NCI-H82 treated with DMSO at 0.1 percent for 48 hours (cell line): Measurements from ENCODE around the gene KIRREL3.
A peak's percentile ranks its signal among the peaks of the same experiment; 100 is the strongest.

Experiments
- DNase-seq: peaks from one replicate; lab custom pipeline; 2025; ENCODE audit not compliant: unreplicated experiment; lab: John Stamatoyannopoulos, UW

KIRREL3 gene

DNA sequence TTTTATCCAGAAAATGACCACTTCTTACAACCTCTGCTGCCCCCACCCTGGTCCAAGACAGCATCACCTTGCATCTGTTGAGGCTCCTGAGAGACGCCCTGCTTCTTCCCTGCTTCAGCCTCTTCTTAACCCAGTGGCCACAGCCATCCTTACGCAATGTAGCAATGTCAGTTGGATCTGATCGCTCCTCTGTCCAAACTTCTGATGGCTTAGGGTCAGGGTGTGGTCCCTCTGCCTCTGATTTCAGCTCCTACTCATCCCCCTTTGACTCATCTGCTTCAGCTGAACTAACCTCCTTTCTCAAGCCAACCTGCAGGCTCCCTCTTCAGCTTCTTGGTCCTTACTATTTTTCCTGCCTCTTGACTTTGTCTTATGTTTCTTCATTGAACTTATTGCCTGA, 280.8 kb downstream of the KIRREL3 start:
- no peak for DNase-seq

DNA sequence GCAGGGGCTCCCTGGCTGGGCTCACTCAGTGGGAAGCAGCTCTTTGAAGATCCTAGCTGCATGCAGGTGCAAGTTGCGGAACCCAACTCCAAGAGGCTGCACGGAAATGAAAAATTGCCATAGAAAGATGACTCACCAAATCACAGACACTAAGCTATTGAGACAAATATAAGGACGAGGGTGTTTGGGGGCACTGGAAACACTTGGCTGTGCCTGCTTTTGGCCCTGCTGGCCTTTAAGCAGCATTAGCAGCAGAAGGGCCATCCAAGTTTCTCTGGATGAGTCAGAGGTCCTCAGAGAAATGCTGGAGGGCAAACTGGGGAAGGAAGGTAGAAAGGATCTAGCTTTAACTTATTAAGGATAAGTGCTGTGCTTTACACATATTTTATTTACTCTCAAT, 282.3 kb downstream of the KIRREL3 start:
- no peak for DNase-seq

DNA sequence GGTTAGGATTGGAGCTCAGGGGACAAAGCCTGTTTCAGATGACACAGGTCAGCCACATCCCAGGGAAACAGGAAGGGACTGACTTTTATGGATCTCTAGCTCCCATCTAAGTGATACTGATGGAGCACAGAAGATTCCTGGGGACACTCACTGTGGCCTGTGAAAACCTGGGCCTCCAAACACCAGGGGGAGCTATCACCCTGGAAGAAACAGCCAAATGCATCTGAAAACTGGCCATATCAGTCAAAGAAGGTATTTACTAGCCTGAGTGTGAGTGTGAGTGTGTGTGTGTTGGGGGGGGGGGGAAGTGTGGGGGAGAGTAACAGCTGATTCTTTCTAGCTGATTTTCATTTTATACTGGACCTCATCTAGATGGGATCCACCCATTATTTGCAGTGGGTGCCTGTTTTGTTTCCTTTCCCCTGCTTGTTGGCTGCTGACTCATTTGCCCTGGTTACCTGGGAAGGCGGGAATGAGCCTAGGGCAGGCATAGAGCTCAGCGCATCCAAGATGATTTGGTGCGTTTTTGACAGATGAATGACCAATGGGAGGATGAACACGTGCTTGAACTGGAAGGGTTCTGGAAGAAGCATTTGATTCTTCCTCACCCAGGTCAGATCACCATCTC, 284.0 kb downstream of the KIRREL3 start:
- peak; percentile 41 for DNase-seq

DNA sequence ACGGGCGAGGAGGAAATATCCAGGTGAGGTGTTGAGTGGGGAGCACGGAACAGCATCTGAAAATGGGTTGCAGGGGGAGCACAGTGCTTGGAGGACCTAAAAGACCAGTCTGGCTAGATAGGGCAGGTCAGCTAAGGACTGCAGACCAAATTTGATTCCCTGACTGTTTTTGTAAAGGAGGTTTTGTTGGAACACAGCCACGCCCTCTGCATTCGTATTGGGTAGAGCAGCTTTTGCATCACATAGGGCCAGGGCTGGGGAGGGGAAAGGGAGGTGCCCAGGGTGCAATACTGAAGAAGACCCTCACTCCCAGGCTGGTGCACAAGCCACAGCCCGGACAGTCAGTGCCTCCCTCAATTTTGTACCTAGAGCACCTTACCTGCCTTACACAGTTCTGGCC, 286.8 kb downstream of the KIRREL3 start:
- DNase-seq = no peak

DNA sequence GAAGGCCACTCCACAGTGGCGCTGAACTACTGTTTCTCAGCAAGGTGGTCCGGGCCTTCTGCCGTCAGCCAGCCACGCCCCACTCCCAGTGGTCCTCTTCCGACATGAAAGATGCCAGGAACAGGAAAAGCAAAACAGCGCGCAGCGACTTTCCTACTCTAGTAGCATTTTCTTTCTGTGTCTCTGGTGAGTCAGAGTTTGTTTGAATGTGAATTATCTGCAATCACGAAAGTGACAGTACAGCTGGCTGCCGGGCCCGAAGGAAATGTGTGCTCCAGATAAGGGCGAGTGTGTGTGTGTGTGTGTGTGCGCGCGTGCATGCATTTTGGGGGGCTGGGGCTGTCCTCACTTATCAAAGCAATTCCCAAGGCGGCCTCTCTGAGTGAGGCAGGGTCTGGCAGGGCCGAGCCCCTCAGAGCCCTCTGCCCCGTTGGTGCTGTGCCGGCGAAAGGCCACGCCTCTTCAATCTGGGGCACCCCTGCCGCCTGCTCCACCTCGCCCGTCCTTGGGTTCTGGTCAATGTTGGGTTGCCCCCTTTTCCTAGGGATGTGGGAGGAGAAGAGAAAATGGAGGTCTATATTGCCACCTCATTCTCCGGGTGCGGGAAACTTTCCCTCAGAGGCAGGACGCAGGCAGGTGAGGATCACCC, 288.5 kb downstream of the KIRREL3 start:
- no peak for DNase-seq

DNA sequence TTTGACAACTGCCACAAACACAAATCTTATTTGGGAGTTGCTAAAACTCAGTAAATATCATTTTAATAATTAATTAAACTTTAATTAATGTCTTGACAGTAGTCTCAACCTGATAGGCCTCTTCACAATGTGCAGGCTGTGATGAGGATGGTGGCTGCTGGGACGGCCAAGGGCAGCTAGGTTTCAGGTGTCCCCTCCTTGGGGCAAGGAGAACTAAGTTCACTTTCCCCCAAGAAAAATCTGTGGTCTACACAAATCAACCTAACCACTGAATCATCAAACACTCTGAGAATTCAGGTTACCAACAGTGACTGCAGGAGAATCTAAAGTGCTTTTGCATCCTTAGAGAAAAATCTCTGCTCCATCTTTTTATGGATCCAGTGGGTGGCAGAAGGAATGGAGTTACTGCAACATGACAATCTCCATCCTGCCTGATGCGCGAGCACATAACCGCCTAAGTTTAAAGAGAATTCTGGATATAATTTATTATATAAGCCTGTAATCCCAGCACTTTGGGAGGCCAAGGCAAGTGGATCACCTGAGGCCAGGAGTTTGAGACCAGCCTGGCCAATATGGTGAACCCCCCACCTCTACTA, 289.7 kb downstream of the KIRREL3 start:
- DNase-seq = no peak

DNA sequence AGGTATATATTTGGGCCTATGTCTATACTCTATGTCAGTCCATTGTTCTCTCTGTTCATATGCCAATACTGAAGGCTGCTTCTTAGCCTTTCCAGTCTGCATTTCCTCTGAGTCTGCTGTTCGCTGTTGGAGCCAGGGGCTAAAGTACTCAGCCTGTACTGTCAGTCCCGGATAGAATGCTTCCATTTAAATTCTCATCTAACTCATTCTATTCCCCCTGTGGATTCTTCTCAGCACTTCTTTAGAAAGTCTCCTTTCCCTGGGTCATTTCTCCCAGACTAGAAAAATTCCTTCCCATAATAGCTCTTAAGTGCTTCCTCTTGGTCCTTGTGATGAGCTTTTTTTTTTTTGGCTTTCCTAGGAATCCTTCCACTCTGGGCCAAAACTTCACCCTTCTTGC, 293.1 kb downstream of the KIRREL3 start:
- DNase-seq = no peak

DNA sequence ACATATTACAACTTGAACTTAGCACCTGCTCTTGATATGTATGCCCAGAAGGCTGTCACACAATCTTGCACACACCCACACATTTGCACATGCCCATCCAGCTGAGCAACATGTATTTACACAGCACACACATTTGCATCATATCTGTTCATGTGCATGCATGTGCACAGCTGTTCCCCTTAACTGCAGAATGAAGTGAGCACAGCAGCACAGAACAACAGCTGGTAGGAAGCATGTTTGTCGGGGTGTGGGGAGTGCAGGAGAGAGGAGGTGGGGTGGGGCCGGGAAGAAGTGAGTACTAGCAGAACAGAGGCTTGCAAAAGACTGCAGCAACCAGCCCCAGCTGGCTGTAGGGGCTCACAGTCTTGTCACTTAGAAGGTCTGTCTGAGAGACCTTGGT, 296.5 kb downstream of the KIRREL3 start:
- DNase-seq = no peak

DNA sequence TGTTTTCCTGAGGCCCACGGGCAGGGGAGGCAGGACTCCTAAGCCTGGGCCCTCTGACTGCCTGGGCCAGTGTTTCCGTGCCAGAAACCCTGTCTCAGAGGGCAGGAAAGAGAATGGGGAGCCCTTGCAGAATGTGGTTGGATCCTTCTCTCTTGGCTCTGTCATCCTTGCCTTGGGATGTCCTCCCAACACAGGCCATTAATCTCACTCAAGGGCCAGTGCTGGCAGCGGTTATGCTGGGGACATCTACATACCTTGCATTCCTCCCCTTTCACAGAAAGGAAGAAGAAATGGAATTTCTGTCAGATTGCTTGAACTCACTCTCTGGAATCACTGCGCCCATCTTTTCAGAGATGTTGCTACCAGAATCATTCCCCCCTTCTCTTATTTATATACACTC, 296.9 kb downstream of the KIRREL3 start:
- DNase-seq = no peak

DNA sequence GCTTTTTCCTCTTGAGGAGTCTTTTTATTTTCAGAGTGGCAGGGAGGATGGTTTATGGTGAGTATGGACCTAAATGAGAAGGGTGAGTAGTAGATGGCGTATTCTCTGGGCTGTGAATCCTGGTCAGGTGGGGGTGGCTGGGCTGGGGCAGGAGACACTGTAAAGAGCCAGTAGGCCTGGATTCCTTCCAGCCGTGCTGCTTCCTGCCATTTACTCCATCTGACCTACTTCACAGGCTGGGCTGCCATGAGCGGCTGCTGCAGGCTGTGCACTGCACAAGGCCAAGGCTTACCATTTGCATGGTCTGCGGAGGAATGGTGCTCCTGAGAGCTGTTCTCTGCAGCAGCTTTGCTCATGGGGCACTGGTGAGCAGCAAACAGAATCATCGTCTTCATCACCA, 297.6 kb downstream of the KIRREL3 start:
- DNase-seq = no peak

DNA sequence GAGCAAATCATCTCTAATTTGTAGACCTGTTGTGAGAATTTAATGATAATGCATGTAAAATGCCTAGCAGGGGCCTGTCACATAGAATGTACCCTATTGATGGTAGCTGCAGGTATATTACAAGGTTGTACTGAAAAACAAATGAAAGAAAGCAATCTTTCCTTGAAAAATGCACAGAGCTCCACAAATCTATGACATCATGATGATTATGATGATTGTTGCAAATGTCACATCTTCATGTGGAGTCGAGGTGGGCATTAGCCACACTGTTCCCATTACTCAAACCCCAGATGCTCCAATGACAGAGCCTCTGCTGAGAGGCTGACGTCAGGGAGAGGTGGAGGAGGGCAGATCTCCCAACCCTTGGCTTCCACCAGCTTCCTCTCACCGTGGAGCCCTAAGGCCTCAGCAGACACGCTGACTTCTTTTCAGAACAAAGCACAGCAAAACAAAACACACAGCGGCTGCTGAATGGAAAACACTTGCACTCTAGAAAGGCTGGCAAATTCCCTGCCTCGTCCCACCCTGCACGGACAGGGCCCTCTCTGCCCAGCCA, 298.3 kb downstream of the KIRREL3 start:
- no peak for DNase-seq

DNA sequence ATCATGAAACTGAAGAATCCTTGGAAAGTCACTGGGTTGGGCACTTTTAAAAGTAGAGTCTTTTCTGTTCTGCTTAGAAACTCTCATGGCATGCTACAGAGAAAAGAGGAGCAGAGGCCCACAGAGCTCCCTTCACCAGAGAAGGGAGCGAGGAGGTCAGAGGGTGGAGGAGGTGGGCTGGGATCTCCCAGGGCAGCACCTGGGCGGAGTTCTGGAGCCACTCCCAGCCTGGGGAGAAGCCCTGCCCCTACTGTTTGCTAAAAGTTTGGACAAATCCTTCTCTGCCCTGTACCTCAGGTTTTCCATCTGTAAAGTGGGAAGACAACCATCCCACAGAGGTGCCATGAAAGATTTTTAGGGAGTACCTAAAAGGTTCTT, 299.1 kb downstream of the KIRREL3 start:
- no peak for DNase-seq

DNA sequence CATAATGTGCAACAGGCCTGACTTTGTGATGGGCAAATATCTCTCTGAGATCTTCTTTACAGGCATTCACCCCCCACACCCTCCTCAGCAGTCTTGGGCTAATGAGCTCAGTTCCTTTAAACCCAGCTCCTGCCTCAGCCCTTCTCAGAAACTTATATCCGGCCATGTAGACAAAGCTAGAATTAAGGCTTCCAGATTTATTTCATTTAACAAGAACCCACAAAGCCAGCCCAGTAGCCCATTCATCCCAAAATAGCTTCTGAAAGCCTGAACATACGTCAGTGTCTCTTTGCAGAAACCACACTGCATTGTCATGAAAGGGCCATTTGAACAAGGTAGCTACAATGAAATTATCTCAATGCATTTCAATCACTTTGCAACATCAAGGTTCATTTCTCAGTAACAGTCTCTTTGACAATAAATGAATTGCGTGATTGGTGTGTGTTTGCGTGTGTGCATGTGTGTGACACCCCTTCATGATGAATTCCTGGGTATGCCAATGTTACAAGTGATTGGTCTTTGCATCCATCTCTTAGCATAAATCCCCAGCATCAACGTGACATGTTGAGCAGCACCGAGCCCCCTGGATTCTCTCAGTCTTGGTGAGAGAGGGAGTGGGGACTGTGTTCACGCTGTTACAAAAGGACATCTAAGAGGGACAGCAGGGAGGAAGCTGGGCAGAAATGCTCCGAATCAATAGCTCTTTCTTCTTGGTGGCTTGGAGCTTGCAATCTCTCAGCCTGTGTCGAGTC, 299.6 kb downstream of the KIRREL3 start:
- DNase-seq = no peak

DNA sequence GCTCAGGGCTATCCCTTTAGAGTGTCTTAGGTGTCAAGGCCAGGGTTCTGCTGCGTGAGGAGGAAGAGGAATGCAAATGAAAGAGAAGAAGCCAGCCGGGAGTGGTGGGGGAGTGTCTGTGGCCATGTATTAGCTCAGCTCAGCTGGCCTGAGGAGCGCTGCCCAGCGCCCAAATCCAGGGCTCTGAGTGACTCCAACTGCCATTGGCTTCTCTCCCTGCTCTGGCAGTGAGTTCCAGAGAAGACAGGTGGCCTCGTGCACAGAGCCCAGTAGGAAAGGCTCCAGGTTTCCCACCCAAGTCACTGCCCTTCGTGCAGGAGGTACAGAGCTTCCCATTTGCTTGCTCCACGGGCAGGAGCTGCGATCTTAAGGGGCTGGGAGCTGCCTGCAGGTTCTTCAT, 302.0 kb downstream of the KIRREL3 start:
- no peak for DNase-seq

DNA sequence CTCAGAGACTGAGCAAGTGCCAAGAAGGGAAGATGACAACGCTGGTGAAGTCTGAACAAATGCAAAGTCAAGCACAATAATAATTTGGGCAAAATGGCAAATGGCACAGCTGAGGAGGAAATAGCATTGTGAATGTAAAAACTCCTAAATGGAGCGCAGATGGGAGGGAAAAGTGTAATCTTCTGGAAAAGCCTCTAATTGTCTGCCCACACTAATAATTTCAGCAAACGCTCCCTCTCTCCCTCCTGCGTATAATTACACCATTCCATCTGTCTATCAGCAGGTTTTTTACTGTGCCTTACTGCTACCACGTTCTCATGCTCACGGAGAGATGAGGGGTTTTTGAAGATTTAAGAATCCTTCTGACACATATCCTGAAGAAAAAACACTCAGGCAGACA, 302.6 kb downstream of the KIRREL3 start:
- DNase-seq = peak; percentile 41

DNA sequence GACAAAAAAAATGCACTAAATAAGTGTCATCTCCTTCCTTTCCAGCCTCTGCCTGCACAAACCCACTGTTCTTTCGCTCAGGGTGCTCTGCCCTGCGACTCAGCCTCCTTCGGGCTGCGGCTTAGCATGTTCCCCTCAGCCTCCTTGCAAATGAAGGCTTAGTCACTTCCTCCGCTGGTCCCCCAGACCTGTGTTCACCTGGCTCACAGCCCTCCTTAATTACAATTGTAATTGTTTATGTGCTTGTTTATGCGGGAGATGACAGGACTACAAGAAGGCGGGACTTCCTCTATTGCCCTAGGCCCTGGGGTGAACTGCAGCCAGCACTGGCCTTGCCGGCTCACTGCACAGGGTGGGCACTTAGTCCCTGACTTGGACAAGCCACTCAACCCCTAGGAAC, 303.6 kb downstream of the KIRREL3 start:
- no peak for DNase-seq

DNA sequence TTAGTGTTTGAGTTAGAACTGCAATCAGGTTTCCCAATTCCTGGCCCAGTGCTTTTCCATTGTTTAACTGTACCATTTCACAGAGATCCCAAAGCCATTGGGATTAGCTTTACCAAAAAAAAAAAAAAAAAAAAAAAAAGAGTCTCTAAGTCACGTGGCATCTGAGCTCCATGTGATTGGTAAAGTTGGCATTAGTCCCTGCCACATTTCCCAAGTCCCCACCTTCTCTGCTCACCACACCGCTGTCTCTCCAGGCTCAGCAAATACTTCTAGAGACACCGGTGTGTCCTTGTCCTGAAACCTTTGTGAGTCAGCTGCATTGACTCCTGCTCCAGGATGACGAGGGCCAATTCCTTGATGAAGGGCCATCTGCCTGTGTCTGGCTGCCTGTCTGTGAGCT, 305.3 kb downstream of the KIRREL3 start:
- DNase-seq = no peak

DNA sequence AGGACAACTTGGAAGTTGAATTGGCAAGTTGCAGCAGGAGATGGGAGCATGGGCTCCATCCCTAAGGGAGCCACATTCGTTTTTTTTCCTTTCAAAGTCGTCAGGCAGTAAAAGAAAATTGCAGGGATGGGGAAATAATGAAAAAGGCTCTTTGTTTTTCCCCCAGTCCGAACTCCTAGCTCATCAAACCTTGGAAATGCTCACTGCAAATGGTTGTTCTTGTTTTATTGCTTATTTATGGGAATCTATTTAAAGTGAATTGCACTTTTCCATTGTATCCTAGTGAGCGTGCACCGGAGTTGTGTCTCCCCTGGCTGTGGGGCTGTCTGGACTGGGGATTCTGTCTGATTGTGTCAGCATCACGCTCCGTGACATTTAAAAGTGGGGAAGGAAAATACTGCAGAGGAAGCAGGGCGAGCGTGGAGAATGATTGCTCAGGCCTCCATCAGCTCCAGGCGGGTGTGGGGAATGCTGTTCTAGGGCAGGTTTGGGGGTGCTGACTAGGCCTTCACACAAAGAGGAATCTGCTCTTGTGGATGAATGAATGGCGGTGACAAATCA, 306.4 kb downstream of the KIRREL3 start:
- DNase-seq = no peak

DNA sequence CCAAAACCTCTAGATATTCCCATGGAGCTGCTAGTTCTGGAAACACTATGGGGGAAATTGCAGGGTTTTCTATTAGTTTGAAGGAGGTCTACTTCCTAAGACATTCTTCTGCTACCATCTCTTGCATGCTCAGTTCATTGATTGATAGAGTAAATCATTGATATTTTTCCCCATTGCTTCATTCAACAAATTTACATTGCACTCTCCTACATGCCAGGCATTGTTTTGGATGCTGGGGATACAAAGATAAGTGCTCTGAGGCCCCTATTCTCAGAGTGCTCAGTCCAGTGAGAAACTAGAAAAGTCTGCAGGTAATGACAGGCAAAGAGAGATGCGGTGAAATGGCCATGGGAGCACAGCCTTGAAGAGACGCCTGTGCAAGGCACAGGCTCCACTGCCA, 313.1 kb downstream of the KIRREL3 start:
- DNase-seq = no peak

DNA sequence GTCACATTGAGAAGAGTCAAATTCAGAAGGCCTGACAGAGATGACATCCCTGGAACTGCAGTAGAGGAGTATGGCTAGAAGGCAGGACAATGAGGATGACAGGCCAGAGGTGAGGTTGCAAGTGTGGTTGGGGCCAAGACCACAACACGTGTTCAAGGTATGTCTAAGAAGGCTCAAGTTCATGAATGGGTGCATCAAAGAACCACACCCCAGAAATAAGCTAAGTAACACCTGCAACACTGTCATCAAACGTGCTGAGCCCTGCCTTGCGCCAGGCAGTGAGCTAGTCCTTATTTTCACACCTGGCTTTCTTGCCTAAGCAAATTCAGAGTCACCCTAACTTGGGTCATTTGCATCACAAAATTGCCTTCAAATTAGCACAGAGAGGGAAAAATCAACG, 313.6 kb downstream of the KIRREL3 start:
- no peak for DNase-seq
